ENCODE results near the gene PPCS.
A peak's percentile ranks its signal among the peaks of the same experiment; 100 is the strongest.

The PPCS gene

DNA sequence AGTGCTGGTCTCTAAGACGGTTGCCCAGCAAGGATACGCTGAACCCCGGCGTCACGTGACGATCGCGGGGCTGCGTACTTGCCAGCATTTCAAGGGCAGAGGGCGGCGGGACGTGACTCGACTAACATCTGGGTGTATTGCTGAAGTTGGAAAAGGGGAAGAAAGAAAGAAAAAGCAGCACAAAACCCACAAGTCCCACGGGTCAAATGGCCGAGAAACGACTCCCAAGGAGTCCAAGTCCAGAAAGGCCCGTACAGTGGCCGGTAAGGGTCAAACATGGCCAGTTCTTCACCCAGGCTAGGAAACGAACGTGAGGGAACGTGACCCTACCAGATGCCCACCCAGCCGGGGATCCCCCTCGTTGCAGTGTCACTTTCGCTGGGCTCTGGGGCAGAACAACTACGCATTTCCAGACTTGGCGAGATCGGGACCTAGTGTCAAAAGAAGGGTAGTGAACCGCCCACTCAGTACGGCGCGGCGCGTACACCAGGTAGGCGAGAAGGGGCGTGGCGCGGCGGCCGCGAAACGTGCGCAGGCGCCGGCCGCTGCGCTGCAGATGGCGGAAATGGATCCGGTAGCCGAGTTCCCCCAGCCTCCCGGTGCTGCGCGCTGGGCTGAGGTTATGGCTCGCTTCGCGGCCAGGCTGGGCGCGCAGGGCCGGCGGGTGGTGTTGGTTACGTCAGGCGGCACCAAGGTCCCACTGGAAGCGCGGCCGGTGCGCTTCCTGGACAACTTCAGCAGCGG, at the start of gene PPCS, which contains the start of gene ZMYND12:
PPCS (plus strand) TSS at position 534 of the 744 bp plus-strand sequence; CDS start at position 557, 23 bp downstream.
ZMYND12 (minus strand) TSS at position 13 of the 744 bp plus-strand sequence. CDS start 25 bp downstream, outside the sequence.
- Histone ChIP-seq H3K27me3 (ENCODE audit: insufficient read depth, insufficient read length) (no peaks in the 10 kb centered on the region), H3K4me3 (ENCODE audit: insufficient read length, low read depth) (peak within 1 kb of the TSS; percentile 95), H3K9me3 (ENCODE audit: insufficient read depth, low read length) (no peaks in the 10 kb centered on the region), H3K9ac (ENCODE audit: insufficient read length, low read depth) (peak within 1 kb of the TSS; percentile 99), H3K4me1 (ENCODE audit: insufficient read depth, insufficient read length) (peaks cover 9% of the 10 kb centered on the region), H3K36me3 (ENCODE audit: insufficient read depth, insufficient read length, low read length) (peaks cover 39% of the 10 kb centered on the region)
- TF ChIP-seq YY1 (IDR thresholded peaks at IDR 0.05; ENCODE audit: insufficient read depth, insufficient read length) (peak; percentile 53), ZNF274 (IDR thresholded peaks at IDR 0.05; ENCODE audit: low read depth, low read length) (no peak), SUZ12 (IDR thresholded peaks at IDR 0.05; ENCODE audit: extremely low read depth, insufficient read depth, insufficient read length) (no peak)
- peak; percentile 68 for DNase-seq (ENCODE audit: low read depth, low spot score)

GRCh38 chr1:42414551-42415496, 41.5 kb upstream of the PPCS start:
- peaks cover 9% of the 10 kb centered on the region for H3K4me1 ChIP-seq (ENCODE audit: insufficient read depth, insufficient read length)
- no peak for DNase-seq (ENCODE audit: low read depth, low spot score)
- no peak for TF ChIP-seq YY1 (IDR thresholded peaks at IDR 0.05; ENCODE audit: insufficient read depth, insufficient read length)
- TF ChIP-seq SUZ12 (IDR thresholded peaks at IDR 0.05; ENCODE audit: extremely low read depth, insufficient read depth, insufficient read length): no peak
- TF ChIP-seq ZNF274 (IDR thresholded peaks at IDR 0.05; ENCODE audit: low read depth, low read length): no peak
- H3K27me3 ChIP-seq (ENCODE audit: insufficient read depth, insufficient read length): no peaks in the 10 kb centered on the region
- no peaks in the 10 kb centered on the region for H3K9me3 ChIP-seq (ENCODE audit: insufficient read depth, low read length)
- H3K9ac ChIP-seq (ENCODE audit: insufficient read length, low read depth): no peak overlapping the region
- no peak overlapping the region for H3K4me3 ChIP-seq (ENCODE audit: insufficient read length, low read depth)
- H3K36me3 ChIP-seq (ENCODE audit: insufficient read depth, insufficient read length, low read length): no peaks in the 10 kb centered on the region

GRCh38 chr1:42417166-42417565, 39.2 kb upstream of the PPCS start:
- no peak for TF ChIP-seq SUZ12 (IDR thresholded peaks at IDR 0.05; ENCODE audit: extremely low read depth, insufficient read depth, insufficient read length)
- TF ChIP-seq YY1 (IDR thresholded peaks at IDR 0.05; ENCODE audit: insufficient read depth, insufficient read length): no peak
- no peak for TF ChIP-seq ZNF274 (IDR thresholded peaks at IDR 0.05; ENCODE audit: low read depth, low read length)
- no peaks in the 10 kb centered on the region for H3K27me3 ChIP-seq (ENCODE audit: insufficient read depth, insufficient read length)
- peaks cover 15% of the 10 kb centered on the region for H3K4me1 ChIP-seq (ENCODE audit: insufficient read depth, insufficient read length)
- no peaks in the 10 kb centered on the region for H3K9me3 ChIP-seq (ENCODE audit: insufficient read depth, low read length)
- H3K4me3 ChIP-seq (ENCODE audit: insufficient read length, low read depth): no peak overlapping the region
- H3K9ac ChIP-seq (ENCODE audit: insufficient read length, low read depth): peak overlapping the region; percentile 13
- DNase-seq (ENCODE audit: low read depth, low spot score): no peak
- no peaks in the 10 kb centered on the region for H3K36me3 ChIP-seq (ENCODE audit: insufficient read depth, insufficient read length, low read length)

GRCh38 chr1:42418516-42418915, 37.8 kb upstream of the PPCS start:
- TF ChIP-seq YY1 (IDR thresholded peaks at IDR 0.05; ENCODE audit: insufficient read depth, insufficient read length): no peak
- TF ChIP-seq SUZ12 (IDR thresholded peaks at IDR 0.05; ENCODE audit: extremely low read depth, insufficient read depth, insufficient read length): no peak
- no peak for TF ChIP-seq ZNF274 (IDR thresholded peaks at IDR 0.05; ENCODE audit: low read depth, low read length)
- H3K36me3 ChIP-seq (ENCODE audit: insufficient read depth, insufficient read length, low read length): no peaks in the 10 kb centered on the region
- H3K27me3 ChIP-seq (ENCODE audit: insufficient read depth, insufficient read length): no peaks in the 10 kb centered on the region
- H3K4me3 ChIP-seq (ENCODE audit: insufficient read length, low read depth): no peak overlapping the region
- peaks cover 15% of the 10 kb centered on the region for H3K4me1 ChIP-seq (ENCODE audit: insufficient read depth, insufficient read length)
- no peak overlapping the region for H3K9ac ChIP-seq (ENCODE audit: insufficient read length, low read depth)
- DNase-seq (ENCODE audit: low read depth, low spot score): peak; percentile 81
- no peaks in the 10 kb centered on the region for H3K9me3 ChIP-seq (ENCODE audit: insufficient read depth, low read length)

- no peaks in the 10 kb centered on the region for H3K36me3 ChIP-seq (ENCODE audit: insufficient read depth, insufficient read length, low read length)
- TF ChIP-seq YY1 (IDR thresholded peaks at IDR 0.05; ENCODE audit: insufficient read depth, insufficient read length) (no peak), SUZ12 (IDR thresholded peaks at IDR 0.05; ENCODE audit: extremely low read depth, insufficient read depth, insufficient read length) (no peak), ZNF274 (IDR thresholded peaks at IDR 0.05; ENCODE audit: low read depth, low read length) (no peak)
- no peaks in the 10 kb centered on the region for H3K27me3 ChIP-seq (ENCODE audit: insufficient read depth, insufficient read length)
- H3K9ac ChIP-seq (ENCODE audit: insufficient read length, low read depth): no peak overlapping the region
- DNase-seq (ENCODE audit: low read depth, low spot score): no peak
- peaks cover 15% of the 10 kb centered on the region for H3K4me1 ChIP-seq (ENCODE audit: insufficient read depth, insufficient read length)
- no peaks in the 10 kb centered on the region for H3K9me3 ChIP-seq (ENCODE audit: insufficient read depth, low read length)
- no peak overlapping the region for H3K4me3 ChIP-seq (ENCODE audit: insufficient read length, low read depth)
Observed at GRCh38 chr1:42419126-42419821, 37.1 kb upstream of the PPCS start.

DNA sequence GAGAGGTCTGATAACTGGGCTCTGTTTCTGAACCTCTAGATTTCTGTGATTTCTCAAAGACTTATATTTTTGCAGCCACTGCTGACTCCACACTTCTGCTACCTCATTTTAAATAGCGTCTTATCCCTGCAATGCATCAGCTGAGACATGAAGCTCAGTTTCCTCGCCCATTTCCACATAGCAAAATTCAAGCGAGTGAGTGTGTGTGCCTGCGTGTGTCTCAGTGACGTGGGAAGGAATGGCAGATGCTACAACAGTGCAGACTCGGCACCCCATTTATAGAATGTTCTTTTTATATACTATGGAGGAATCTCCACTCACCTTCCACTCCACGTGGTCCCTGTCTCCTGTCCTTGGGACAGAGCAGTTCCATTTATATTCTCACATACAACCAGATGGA, 36.2 kb upstream of the PPCS start:
- DNase-seq (ENCODE audit: low read depth, low spot score): no peak
- TF ChIP-seq YY1 (IDR thresholded peaks at IDR 0.05; ENCODE audit: insufficient read depth, insufficient read length): no peak
- TF ChIP-seq SUZ12 (IDR thresholded peaks at IDR 0.05; ENCODE audit: extremely low read depth, insufficient read depth, insufficient read length): no peak
- no peaks in the 10 kb centered on the region for H3K9me3 ChIP-seq (ENCODE audit: insufficient read depth, low read length)

More for the DNA sequence above, 36.2 kb upstream of the PPCS start:
- no peak overlapping the region for H3K4me3 ChIP-seq (ENCODE audit: insufficient read length, low read depth)
- no peak overlapping the region for H3K9ac ChIP-seq (ENCODE audit: insufficient read length, low read depth)
- H3K36me3 ChIP-seq (ENCODE audit: insufficient read depth, insufficient read length, low read length): no peaks in the 10 kb centered on the region
- peaks cover 15% of the 10 kb centered on the region for H3K4me1 ChIP-seq (ENCODE audit: insufficient read depth, insufficient read length)
- H3K27me3 ChIP-seq (ENCODE audit: insufficient read depth, insufficient read length): no peaks in the 10 kb centered on the region

Measured in NT2/D1 (cell line).